ENCODE results near the gene CRAMP1.

- TF ChIP-seq CTCF (IDR thresholded peaks at IDR 0.05): no peak
- no peak for TF ChIP-seq POLR2A (IDR thresholded peaks at IDR 0.05)
Observed at GRCh38 chr16:1573301-1573700, 38.9 kb upstream of the CRAMP1 start.
